GM10248 (cell line): ENCODE data around the gene CYGB.
"Not testable (repeated sequence)": the region's sequence is repeated elsewhere in the genome, so short reads cannot be mapped to it uniquely, and the experiment has no call there.

Experiments
- CTCF ChIA-PET: fragments of 300-600 bp; sonication (Branson Sonifier 250); formaldehyde crosslinking; extraction: SDS; loops from one replicate; lab custom pipeline; 2021; ENCODE audit warnings: antibody characterized with exemption; lab: Yijun Ruan, JAX
- POLR2A ChIA-PET: fragments of 350-650 bp; sonication (Branson Sonifier 250); formaldehyde crosslinking; extraction: SDS; loops from one replicate; lab custom pipeline; 2020; ENCODE audit warnings: antibody characterized with exemption; lab: Yijun Ruan, JAX
- DNase-seq: peaks from one replicate; pipeline ENCODE4 v3.0.0; 2012; ENCODE audit errors: extremely low spot score
- CTCF ChIP-seq: IDR thresholded peaks from 2 replicates; pipeline ENCODE4 v1.5.1; 2012; ENCODE audit warnings: mild to moderate bottlenecking, low read depth; ENCODE audit errors: extremely low read depth, missing control alignments, control extremely low read depth

Gene CYGB

GRCh38 chr17:76511668-76512365 lies 25.7 kb downstream of the CYGB start:
- CTCF ChIA-PET: interaction anchor here (0.8 to 5.2 kb wide), 8 partner anchors 9 to 208 kb away, joined by 3 to 28 read pairs (median 5); partner anchors contain the start of genes AANAT, SPHK1 and UBE2O
- TF ChIP-seq CTCF: no peak
- POLR2A ChIA-PET: interaction anchor here (0.5 to 1.4 kb wide), 3 partner anchors 26 to 447 kb away, joined by 3 to 4 read pairs (median 3); no protein-coding TSS in a partner anchor
- no peak for DNase-seq

- no peak for TF ChIP-seq CTCF
- POLR2A ChIA-PET: interaction anchor here (0.6 kb wide), 1 partner anchor 11 kb away, joined by 3 read pairs; no protein-coding TSS in a partner anchor
- DNase-seq: no peak
- CTCF ChIA-PET: interaction anchor here (0.9 to 5.2 kb wide), 10 partner anchors 9 to 207 kb away, joined by 3 to 28 read pairs (median 4); partner anchors contain the start of genes AANAT and SPHK1
Measured at GRCh38 chr17:76510831-76511244, 26.7 kb downstream of the CYGB start.

GRCh38 chr17:76508472-76509063 lies 28.9 kb downstream of the CYGB start:
- POLR2A ChIA-PET: not testable (repeated sequence)
- CTCF ChIA-PET: interaction anchor here (1.5 to 22.6 kb wide), 9 partner anchors 8 to 173 kb away, joined by 3 to 496 read pairs (median 19); partner anchors contain the start of genes AANAT and UBE2O

GRCh38 chr17:76506408-76507345 lies 30.8 kb downstream of the CYGB start:
- CTCF ChIA-PET: interaction anchor here (0.7 to 22.6 kb wide), 31 partner anchors 8 to 275 kb away, joined by 3 to 496 read pairs (median 4); partner anchors contain the start of genes AANAT, PRPSAP1, SPHK1 and UBE2O
- DNase-seq: peak; percentile 88
- POLR2A ChIA-PET: no interaction called here
- TF ChIP-seq CTCF: peak; percentile 89

More at GRCh38 chr17:76508472-76509063, 28.9 kb downstream of the CYGB start:
- not testable (repeated sequence) for DNase-seq

- ChIA-PET POLR2A (no interaction called here), CTCF (interaction anchor here (0.7 to 22.6 kb wide), 5 partner anchors 25 to 107 kb away, joined by 3 to 496 read pairs (median 6); partner anchors contain the start of genes AANAT and UBE2O)
- TF ChIP-seq CTCF: peak; percentile 24
- DNase-seq: no peak
Measured at GRCh38 chr17:76504117-76504516, 33.4 kb downstream of the CYGB start.

- no peak for DNase-seq
- POLR2A ChIA-PET: no interaction called here
- CTCF ChIA-PET: interaction anchor here (0.6 to 22.6 kb wide), 12 partner anchors 8 to 122 kb away, joined by 3 to 496 read pairs (median 5); partner anchors contain the start of genes AANAT and UBE2O
- TF ChIP-seq CTCF: no peak
Measured at GRCh38 chr17:76502341-76503211, 34.9 kb downstream of the CYGB start.
